ENCODE results near the gene TAGLN3. TPM values are rescaled to one million over a fixed set of nuclear protein-coding genes. Genes with fewer than 3 reads are reported as not detected.

The TAGLN3 gene
- polyA plus RNA-seq, 3 donors: 0.06 to 1.7 TPM; not detected in 1

- 78 to 90% (median 84%) methylated on average over 11 of the region's 11 CpGs for WGBS, 3 donors
- no peak overlapping the region for H3K27ac ChIP-seq (ENCODE audit: low read depth, low read length)
Measured at GRCh38 chr3:111971533-111972130, 27.1 kb upstream of the TAGLN3 start.

GRCh38 chr3:111972891-111973290, 25.8 kb upstream of the TAGLN3 start:
- no peak overlapping the region for H3K27ac ChIP-seq (ENCODE audit: low read depth, low read length)
- 51 to 94% (median 76%) methylated on average over 3 of the region's 3 CpGs for WGBS, 3 donors

- no peak overlapping the region for H3K27ac ChIP-seq (ENCODE audit: low read depth, low read length)
- 69 to 96% (median 87%) methylated on average over 2 of the region's 2 CpGs for WGBS, 3 donors
Measured at GRCh38 chr3:111975131-111975530, 23.6 kb upstream of the TAGLN3 start.

- 61 to 77% (median 76%) methylated on average over 2 of the region's 2 CpGs for WGBS, 3 donors
- no peak overlapping the region for H3K27ac ChIP-seq (ENCODE audit: low read depth, low read length)
Measured at GRCh38 chr3:111976254-111976653, 22.5 kb upstream of the TAGLN3 start.

GRCh38 chr3:111978583-111979433, 19.9 kb upstream of the TAGLN3 start, which contains the start of gene ABHD10:
TSS of gene ABHD10 (plus strand) at chr3:111979026. CDS start at chr3:111979062, 36 bp downstream.
- no peak within 1 kb of the TSS for H3K27ac ChIP-seq (ENCODE audit: low read depth, low read length)
- 1 to 5% (median 3%) methylated on average over 61 of the region's 61 CpGs for WGBS, 3 donors

- no peak overlapping the region for H3K27ac ChIP-seq (ENCODE audit: low read depth, low read length)
- WGBS, 3 donors: 14 to 19% (median 15%) methylated on average over 5 of the region's 5 CpGs
Measured at GRCh38 chr3:111979434-111980038, 19.2 kb upstream of the TAGLN3 start.

GRCh38 chr3:111980716-111981456, 17.8 kb upstream of the TAGLN3 start:
- 81 to 84% (median 81%) methylated on average over 10 of the region's 10 CpGs for WGBS, 3 donors
- no peak overlapping the region for H3K27ac ChIP-seq (ENCODE audit: low read depth, low read length)

GRCh38 chr3:111981457-111981763, 17.3 kb upstream of the TAGLN3 start:
- 17 to 73% (median 72%) methylated on average over 3 of the region's 3 CpGs for WGBS, 3 donors
- H3K27ac ChIP-seq (ENCODE audit: low read depth, low read length): no peak overlapping the region

- no peak overlapping the region for H3K27ac ChIP-seq (ENCODE audit: low read depth, low read length)
- WGBS, 3 donors: 30 to 58% (median 32%) methylated on average over 2 of the region's 2 CpGs
Measured at GRCh38 chr3:111984636-111985298, 14.0 kb upstream of the TAGLN3 start.

- WGBS, 3 donors: 82 to 92% (median 92%) methylated on average over 3 of the region's 3 CpGs
- no peak overlapping the region for H3K27ac ChIP-seq (ENCODE audit: low read depth, low read length)
Measured at GRCh38 chr3:111986800-111987199, 11.9 kb upstream of the TAGLN3 start.

- 61 to 71% (median 68%) methylated on average over 3 of the region's 3 CpGs for WGBS, 3 donors
- no peak overlapping the region for H3K27ac ChIP-seq (ENCODE audit: low read depth, low read length)
Measured at GRCh38 chr3:111989061-111989678, 9.6 kb upstream of the TAGLN3 start.

- no peak overlapping the region for H3K27ac ChIP-seq (ENCODE audit: low read depth, low read length)
- WGBS, 3 donors: 65 to 89% (median 84%) methylated on average over 2 of the region's 2 CpGs
Measured at GRCh38 chr3:111993038-111993437, 5.7 kb upstream of the TAGLN3 start.

GRCh38 chr3:111999484-112000324, 982 bp downstream of the TAGLN3 start:
- WGBS, 3 donors: 28 to 39% (median 28%) methylated on average over 19 of the region's 19 CpGs
- H3K27ac ChIP-seq (ENCODE audit: low read depth, low read length): no peak overlapping the region

GRCh38 chr3:112000367-112000771, 1.6 kb downstream of the TAGLN3 start:
- H3K27ac ChIP-seq (ENCODE audit: low read depth, low read length): no peak overlapping the region
- 90 to 96% (median 93%) methylated on average over 5 of the region's 5 CpGs for WGBS, 3 donors

GRCh38 chr3:112000966-112001365, 2.2 kb downstream of the TAGLN3 start:
- 78 to 97% (median 88%) methylated on average over 2 of the region's 2 CpGs for WGBS, 3 donors
- no peak overlapping the region for H3K27ac ChIP-seq (ENCODE audit: low read depth, low read length)

GRCh38 chr3:112001526-112001925, 2.8 kb downstream of the TAGLN3 start:
- no peak overlapping the region for H3K27ac ChIP-seq (ENCODE audit: low read depth, low read length)
- 96 to 99% (median 98%) methylated on average over 2 of the region's 2 CpGs for WGBS, 3 donors
